HepG2 (cell line): ENCODE measurements around the gene ARHGAP19. TPM values are rescaled to one million over a fixed set of nuclear protein-coding genes. Genes with fewer than 3 reads are reported as not detected.

Source experiments
- ARID4A ChIP-seq: sonication (generic); formaldehyde crosslinking; IDR thresholded peaks from 2 replicates; pipeline ENCODE4 v1.5.0; 2020; ENCODE audit warnings: mild to moderate bottlenecking, missing genetic modification reagents, borderline replicate concordance
- BRF2 ChIP-seq: sonication (generic); formaldehyde crosslinking; IDR thresholded peaks from 2 replicates; pipeline ENCODE4 v1.8.1; 2022; ENCODE audit warnings: mild to moderate bottlenecking, missing genetic modification reagents
- CREB3 ChIP-seq: sonication (generic); formaldehyde crosslinking; IDR thresholded peaks from 2 replicates; pipeline ENCODE4 v1.5.0; 2020; ENCODE audit warnings: missing genetic modification reagents
- HOXA9 ChIP-seq: sonication (generic); formaldehyde crosslinking; IDR thresholded peaks from 2 replicates; pipeline ENCODE4 v1.8.1; 2022; ENCODE audit warnings: missing genetic modification reagents, mild to moderate bottlenecking, moderate library complexity, borderline replicate concordance
- HOXD1 ChIP-seq: sonication (generic); formaldehyde crosslinking; IDR thresholded peaks from 2 replicates; pipeline ENCODE4 v1.5.0; 2020; ENCODE audit warnings: missing genetic modification reagents
- PBX3 ChIP-seq: sonication (generic); formaldehyde crosslinking; IDR thresholded peaks from 2 replicates; pipeline ENCODE4 v1.8.1; 2023; ENCODE audit warnings: missing genetic modification reagents, inconsistent platforms, borderline replicate concordance
- SYNCRIP ChIP-seq: fragments of 200-400 bp; formaldehyde crosslinking; IDR thresholded peaks from 2 replicates; pipeline ENCODE4 v1.6.1; 2018; ENCODE audit warnings: mild to moderate bottlenecking, low read depth, low read length; ENCODE audit not compliant: insufficient read depth
- TOE1 ChIP-seq: sonication (generic); formaldehyde crosslinking; IDR thresholded peaks from 2 replicates; pipeline ENCODE4 v1.4.0; 2020; ENCODE audit warnings: mild to moderate bottlenecking, missing genetic modification reagents
- ZFY ChIP-seq: sonication (generic); formaldehyde crosslinking; IDR thresholded peaks from 2 replicates; pipeline ENCODE4 v1.4.0; 2020; ENCODE audit warnings: missing genetic modification reagents
- ZNF441 ChIP-seq: sonication (generic); formaldehyde crosslinking; IDR thresholded peaks from 2 replicates; pipeline ENCODE4 v1.7.0; 2021; ENCODE audit warnings: missing genetic modification reagents, borderline replicate concordance
- ZNF678 ChIP-seq: sonication (generic); formaldehyde crosslinking; IDR thresholded peaks from 2 replicates; pipeline ENCODE4 v1.4.0; 2020; ENCODE audit warnings: mild to moderate bottlenecking, missing genetic modification reagents
- ZNF724P ChIP-seq: sonication (generic); formaldehyde crosslinking; IDR thresholded peaks from 2 replicates; pipeline ENCODE4 v1.8.0; 2022; ENCODE audit warnings: missing genetic modification reagents, borderline replicate concordance
- ZSCAN31 ChIP-seq: sonication (generic); formaldehyde crosslinking; IDR thresholded peaks from 2 replicates; pipeline ENCODE4 v1.5.0; 2020; ENCODE audit warnings: low read depth, mild to moderate bottlenecking, missing genetic modification reagents
- polyA plus RNA-seq, 8 experiments: library from polyadenylated mRNA; depleted of rRNA in 3 of 8; stranded (reverse) in 7 of 8; unstranded in 1 of 8; fragments of >200 nt; fragmentation: Illumina TruSeq in 4 of 8; extraction: Trizol in 4 of 8; gene quantifications; 2 replicates each; pipeline versions ENCODE4 v1.2.1 to v1.2.3, GENCODE V29; 2011 to 2016; ENCODE audit warnings: low read depth in 4 of 8, missing spikeins in 1 of 8, mixed read lengths in 1 of 8; ENCODE audit not compliant: insufficient read depth in 1 of 8
- total RNA-seq, 5 experiments: library from RNA; depleted of rRNA; stranded (reverse); fragments of >200 nt; fragmentation: Illumina TruSeq; extraction: Trizol; gene quantifications; 2 replicates each; pipeline ENCODE4 v1.2.3, GENCODE V29; 2016; ENCODE audit warnings: low read depth in 1 of 5
- TF ChIP-seq, protein P1 (sequence below): sonication (generic); formaldehyde crosslinking; IDR thresholded peaks from 2 replicates; pipeline ENCODE4 v1.5.0; 2020; ENCODE audit warnings: missing genetic modification reagents, mild to moderate bottlenecking, borderline replicate concordance
- TF ChIP-seq, protein P2 (sequence below): sonication (generic); formaldehyde crosslinking; IDR thresholded peaks from 2 replicates; pipeline ENCODE4 v1.5.0; 2020; ENCODE audit warnings: missing genetic modification reagents

Gene ARHGAP19
- total and polyA plus RNA-seq, 2 of the 13 experiments (the other 11 are each of a cell fraction or from before 2014, with no cell fraction given) = 7.6 to 10.0 TPM

DNA sequence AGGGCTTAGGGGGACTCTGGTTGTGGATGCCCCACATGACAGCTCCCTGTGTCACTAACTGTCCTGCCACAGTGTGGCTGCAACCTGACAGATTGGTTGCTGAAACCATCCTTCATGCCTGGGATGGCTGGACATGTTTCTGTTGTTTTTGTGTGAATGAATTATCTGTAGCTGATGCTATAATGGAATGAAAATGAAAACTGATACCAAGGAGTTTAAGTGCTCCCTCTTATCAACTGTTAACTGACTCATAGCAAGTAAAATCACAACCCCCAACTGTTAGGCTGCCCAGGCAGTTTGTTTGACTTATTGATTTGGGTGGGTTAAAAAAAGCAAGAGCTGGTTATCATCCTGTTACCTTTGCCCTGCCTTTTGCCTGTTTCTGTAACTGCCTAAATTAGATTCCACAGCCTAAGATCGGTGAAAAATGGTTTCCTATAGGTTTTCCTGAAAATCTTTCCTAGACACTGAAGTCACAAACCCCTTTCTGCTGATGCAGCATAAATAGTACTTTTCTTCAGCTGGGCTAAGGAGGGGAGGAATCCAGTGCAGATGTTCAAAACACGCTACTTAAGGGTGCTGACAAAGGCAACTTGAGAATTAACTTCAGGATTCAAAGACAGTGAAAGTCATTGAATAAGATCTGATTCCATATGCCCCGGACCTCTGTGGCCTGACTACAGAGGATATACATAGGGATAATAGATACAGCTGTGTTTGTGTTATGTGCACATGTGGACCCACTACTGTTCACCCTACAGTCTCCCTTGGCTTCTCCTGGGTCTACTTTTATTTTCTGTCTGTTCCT is 36.4 kb upstream of the ARHGAP19 start (continued):
- TF ChIP-seq BRF2 (CRISPR knock-in tag) = no peak
- no peak for TF ChIP-seq SYNCRIP
- no peak for TF ChIP-seq ZNF441 (CRISPR knock-in tag)
- TF ChIP-seq ZNF678 (CRISPR knock-in tag) = no peak
- no peak for TF ChIP-seq HOXD1 (CRISPR knock-in tag)
- TF ChIP-seq, protein P1, sequence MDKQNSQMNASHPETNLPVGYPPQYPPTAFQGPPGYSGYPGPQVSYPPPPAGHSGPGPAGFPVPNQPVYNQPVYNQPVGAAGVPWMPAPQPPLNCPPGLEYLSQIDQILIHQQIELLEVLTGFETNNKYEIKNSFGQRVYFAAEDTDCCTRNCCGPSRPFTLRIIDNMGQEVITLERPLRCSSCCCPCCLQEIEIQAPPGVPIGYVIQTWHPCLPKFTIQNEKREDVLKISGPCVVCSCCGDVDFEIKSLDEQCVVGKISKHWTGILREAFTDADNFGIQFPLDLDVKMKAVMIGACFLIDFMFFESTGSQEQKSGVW (CRISPR knock-in tag) = no peak
- TF ChIP-seq, protein P2, sequence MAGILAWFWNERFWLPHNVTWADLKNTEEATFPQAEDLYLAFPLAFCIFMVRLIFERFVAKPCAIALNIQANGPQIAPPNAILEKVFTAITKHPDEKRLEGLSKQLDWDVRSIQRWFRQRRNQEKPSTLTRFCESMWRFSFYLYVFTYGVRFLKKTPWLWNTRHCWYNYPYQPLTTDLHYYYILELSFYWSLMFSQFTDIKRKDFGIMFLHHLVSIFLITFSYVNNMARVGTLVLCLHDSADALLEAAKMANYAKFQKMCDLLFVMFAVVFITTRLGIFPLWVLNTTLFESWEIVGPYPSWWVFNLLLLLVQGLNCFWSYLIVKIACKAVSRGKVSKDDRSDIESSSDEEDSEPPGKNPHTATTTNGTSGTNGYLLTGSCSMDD (CRISPR knock-in tag) = no peak
- TF ChIP-seq HOXA9 = no peak
- no peak for TF ChIP-seq TOE1 (CRISPR knock-in tag)
- TF ChIP-seq ZNF724P (CRISPR knock-in tag) = no peak
- no peak; the same call in 1 of the 2 replicates for TF ChIP-seq ZSCAN31 (CRISPR knock-in tag)
- TF ChIP-seq PBX3 (CRISPR knock-in tag) = no peak
- no peak; the same call in 1 of the 2 replicates for TF ChIP-seq ARID4A (CRISPR knock-in tag)
- 0 out of 2 replicates have a peak, but pooled peaks have one; percentile 25 for TF ChIP-seq ZFY (CRISPR knock-in tag)
- TF ChIP-seq CREB3 = no peak
